ENCODE measurements around the gene VPS52.

VPS52 gene

DNA sequence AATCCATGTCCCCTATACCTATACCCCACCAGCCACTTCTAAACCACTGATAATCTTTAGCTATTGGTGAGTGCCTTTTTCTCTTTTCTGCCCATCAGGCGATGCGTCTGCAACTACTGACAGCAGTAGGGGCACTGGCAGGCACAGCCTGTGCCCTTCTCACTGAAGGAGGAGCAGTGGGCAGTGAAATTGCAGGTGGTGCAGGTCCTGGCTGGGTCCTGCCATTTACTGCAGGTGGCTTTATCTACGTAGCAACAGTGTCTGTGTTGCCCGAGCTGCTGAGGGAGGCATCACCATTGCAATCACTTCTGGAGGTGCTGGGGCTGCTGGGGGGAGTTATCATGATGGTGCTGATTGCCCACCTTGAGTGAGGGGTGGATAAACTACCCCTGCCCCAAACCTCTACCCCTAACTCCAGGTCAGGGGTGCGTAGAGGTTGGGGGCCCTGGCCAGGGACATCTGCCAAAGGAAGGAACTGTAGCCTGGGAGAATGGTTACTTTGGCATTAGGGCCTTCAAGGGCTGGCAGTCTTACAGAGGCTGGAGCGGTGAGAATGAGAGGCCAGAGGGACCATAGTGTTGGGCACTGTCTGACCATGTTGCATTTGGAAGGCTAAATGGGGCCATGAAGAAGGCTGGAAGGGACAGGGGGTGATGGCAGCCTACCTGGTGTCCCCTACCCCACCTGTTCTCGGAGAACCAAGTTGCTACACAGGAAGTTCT, 68.1 kb downstream of the VPS52 start:
- no peaks in the 10 kb centered on the region for H3K9me3 ChIP-seq
- peak overlapping the region; percentile 30 for H3K27ac ChIP-seq
- TF ChIP-seq, protein P1, sequence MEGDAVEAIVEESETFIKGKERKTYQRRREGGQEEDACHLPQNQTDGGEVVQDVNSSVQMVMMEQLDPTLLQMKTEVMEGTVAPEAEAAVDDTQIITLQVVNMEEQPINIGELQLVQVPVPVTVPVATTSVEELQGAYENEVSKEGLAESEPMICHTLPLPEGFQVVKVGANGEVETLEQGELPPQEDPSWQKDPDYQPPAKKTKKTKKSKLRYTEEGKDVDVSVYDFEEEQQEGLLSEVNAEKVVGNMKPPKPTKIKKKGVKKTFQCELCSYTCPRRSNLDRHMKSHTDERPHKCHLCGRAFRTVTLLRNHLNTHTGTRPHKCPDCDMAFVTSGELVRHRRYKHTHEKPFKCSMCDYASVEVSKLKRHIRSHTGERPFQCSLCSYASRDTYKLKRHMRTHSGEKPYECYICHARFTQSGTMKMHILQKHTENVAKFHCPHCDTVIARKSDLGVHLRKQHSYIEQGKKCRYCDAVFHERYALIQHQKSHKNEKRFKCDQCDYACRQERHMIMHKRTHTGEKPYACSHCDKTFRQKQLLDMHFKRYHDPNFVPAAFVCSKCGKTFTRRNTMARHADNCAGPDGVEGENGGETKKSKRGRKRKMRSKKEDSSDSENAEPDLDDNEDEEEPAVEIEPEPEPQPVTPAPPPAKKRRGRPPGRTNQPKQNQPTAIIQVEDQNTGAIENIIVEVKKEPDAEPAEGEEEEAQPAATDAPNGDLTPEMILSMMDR (IDR thresholded peaks at IDR 0.05) = no peak
- H3K4me1 ChIP-seq (ENCODE audit: control insufficient read depth in 1 of 2, insufficient read depth in 1 of 2, low read depth in 1 of 2, low read length in 1 of 2) = peaks cover 45 to 60% of the 10 kb centered on the region in 2 experiments
- H3K27me3 ChIP-seq = peaks cover 21% of the 10 kb centered on the region
- H3K36me3 ChIP-seq = peaks cover 23% of the 10 kb centered on the region
- peak overlapping the region; percentile 74 to 81 for H3K4me3 ChIP-seq (ENCODE audit: low read depth in 1 of 2, low read length in 1 of 2)

DNA sequence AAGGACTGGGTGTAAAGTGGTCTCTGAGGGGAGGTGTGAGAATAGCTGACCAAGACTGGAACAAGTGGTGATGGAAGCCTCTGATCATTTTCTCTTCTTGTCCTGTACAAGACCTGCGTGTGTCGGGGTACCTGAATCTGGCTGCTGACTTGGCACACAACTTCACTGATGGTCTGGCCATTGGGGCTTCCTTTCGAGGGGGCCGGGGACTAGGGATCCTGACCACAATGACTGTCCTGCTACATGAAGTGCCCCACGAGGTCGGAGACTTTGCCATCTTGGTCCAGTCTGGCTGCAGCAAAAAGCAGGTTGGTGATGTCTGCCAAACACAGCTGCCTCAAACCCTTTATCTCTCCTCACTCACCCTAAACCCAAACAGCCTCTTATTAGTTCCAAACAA, 68.9 kb downstream of the VPS52 start:
- no peak overlapping the region for H3K27ac ChIP-seq

DNA sequence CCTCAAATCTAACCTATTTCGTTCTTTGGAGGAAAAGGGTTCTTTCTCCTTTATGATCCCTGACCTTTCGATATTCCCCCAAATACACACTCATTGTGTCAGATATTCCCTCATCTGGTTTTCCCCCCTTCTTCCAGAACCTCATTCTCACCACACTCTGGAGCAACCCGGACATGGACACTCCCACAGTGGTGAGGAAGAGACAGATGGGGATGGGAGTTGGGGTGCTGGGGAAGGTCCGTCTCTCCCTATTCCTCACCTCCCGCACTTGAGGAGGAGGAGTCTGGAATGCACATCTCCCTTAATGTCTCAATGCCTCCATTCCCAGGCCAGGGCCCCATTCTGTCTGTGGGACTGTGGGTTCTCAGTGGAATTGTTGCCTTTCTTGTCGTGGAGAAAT, 69.7 kb downstream of the VPS52 start:
- H3K9me3 ChIP-seq = no peaks in the 10 kb centered on the region
- peak overlapping the region; percentile 84 to 99 for H3K4me3 ChIP-seq (ENCODE audit: low read depth in 1 of 2, low read length in 1 of 2)
- peaks cover 37% of the 10 kb centered on the region for H3K36me3 ChIP-seq
- TF ChIP-seq, protein P1 (IDR thresholded peaks at IDR 0.05) = no peak
- H3K27me3 ChIP-seq = peaks cover 12% of the 10 kb centered on the region
- H3K27ac ChIP-seq = no peak overlapping the region
- H3K4me1 ChIP-seq (ENCODE audit: control insufficient read depth in 1 of 2, insufficient read depth in 1 of 2, low read depth in 1 of 2, low read length in 1 of 2) = peaks cover 44 to 49% of the 10 kb centered on the region in 2 experiments

More for the DNA sequence above, 68.9 kb downstream of the VPS52 start:
- H3K4me3 ChIP-seq (ENCODE audit: low read depth in 1 of 2, low read length in 1 of 2) = no peak overlapping the region
- TF ChIP-seq, protein P1 (IDR thresholded peaks at IDR 0.05) = no peak
- H3K36me3 ChIP-seq = peaks cover 29% of the 10 kb centered on the region
- peaks cover 21% of the 10 kb centered on the region for H3K27me3 ChIP-seq
- peaks cover 43 to 55% of the 10 kb centered on the region in 2 experiments for H3K4me1 ChIP-seq (ENCODE audit: control insufficient read depth in 1 of 2, insufficient read depth in 1 of 2, low read depth in 1 of 2, low read length in 1 of 2)
- H3K9me3 ChIP-seq = no peaks in the 10 kb centered on the region

DNA sequence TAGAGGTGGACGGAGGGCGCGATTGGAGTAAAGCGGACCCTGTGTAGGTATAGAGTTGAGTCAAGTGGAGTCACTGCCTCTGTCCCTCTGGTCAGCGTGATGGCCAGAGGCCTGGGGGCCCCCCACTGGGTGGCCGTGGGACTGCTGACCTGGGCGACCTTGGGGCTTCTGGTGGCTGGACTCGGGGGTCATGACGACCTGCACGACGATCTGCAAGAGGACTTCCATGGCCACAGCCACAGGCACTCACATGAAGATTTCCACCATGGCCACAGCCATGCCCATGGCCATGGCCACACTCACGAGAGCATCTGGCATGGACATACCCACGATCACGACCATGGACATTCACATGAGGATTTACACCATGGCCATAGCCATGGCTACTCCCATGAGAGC, 70.5 kb downstream of the VPS52 start:
- Histone ChIP-seq H3K27me3 (peaks cover 4% of the 10 kb centered on the region), H3K27ac (peak overlapping the region; percentile 98), H3K9me3 (no peaks in the 10 kb centered on the region), H3K36me3 (peaks cover 45% of the 10 kb centered on the region), H3K4me3 (ENCODE audit: low read depth in 1 of 2, low read length in 1 of 2) (peak overlapping the region; percentile 84 to 99), H3K4me1 (ENCODE audit: control insufficient read depth in 1 of 2, insufficient read depth in 1 of 2, low read depth in 1 of 2, low read length in 1 of 2) (peaks cover 44 to 49% of the 10 kb centered on the region in 2 experiments)
- TF ChIP-seq, protein P1 (IDR thresholded peaks at IDR 0.05) = no peak

Data from neutrophil (primary cell).